IPS-15b (cell line): ENCODE results near the gene MMP24.

Experiments
- H3K27me3 ChIP-seq: one replicate; pipeline ENCODE4 v1.6.1; 2013; ENCODE audit warnings: low read length; ENCODE audit not compliant: control insufficient read depth, insufficient read depth
- H3K36me3 ChIP-seq: one replicate; pipeline ENCODE4 v1.6.1; 2013; ENCODE audit warnings: low read length; ENCODE audit not compliant: control insufficient read depth, insufficient read depth
- H3K4me1 ChIP-seq: one replicate; pipeline ENCODE4 v1.6.1; 2013; ENCODE audit warnings: mild to moderate bottlenecking, low read length; ENCODE audit not compliant: control insufficient read depth, insufficient read depth
- H3K4me3 ChIP-seq: one replicate; pipeline ENCODE4 v1.5.1; 2013; ENCODE audit warnings: low read depth, low read length
- H3K9ac ChIP-seq: one replicate; pipeline ENCODE4 v1.6.1; 2013; ENCODE audit warnings: low read depth, mild to moderate bottlenecking, low read length
- H3K9me3 ChIP-seq: one replicate; pipeline ENCODE4 v1.6.1; 2013; ENCODE audit warnings: mild to moderate bottlenecking, low read length; ENCODE audit not compliant: control insufficient read depth, insufficient read depth

The MMP24 gene

GRCh38 chr20:35285806-35286076 is 59.3 kb downstream of the MMP24 start:
- Histone ChIP-seq H3K9ac (no peak overlapping the region), H3K9me3 (no peaks in the 10 kb centered on the region)

GRCh38 chr20:35286077-35286898 is 59.8 kb downstream of the MMP24 start:
- H3K4me3 ChIP-seq: no peak overlapping the region
- H3K9me3 ChIP-seq: no peaks in the 10 kb centered on the region
- no peaks in the 10 kb centered on the region for H3K27me3 ChIP-seq
- H3K4me1 ChIP-seq: peaks cover 2% of the 10 kb centered on the region
- peaks cover 7% of the 10 kb centered on the region for H3K36me3 ChIP-seq
- H3K9ac ChIP-seq: no peak overlapping the region

More at GRCh38 chr20:35285806-35286076, 59.3 kb downstream of the MMP24 start:
- Histone ChIP-seq H3K36me3 (peaks cover 10% of the 10 kb centered on the region), H3K4me3 (peak overlapping the region; percentile 98), H3K27me3 (no peaks in the 10 kb centered on the region), H3K4me1 (peaks cover 2% of the 10 kb centered on the region)

GRCh38 chr20:35286899-35287508 is 60.5 kb downstream of the MMP24 start:
- no peak overlapping the region for H3K9ac ChIP-seq

GRCh38 chr20:35287509-35288324 is 61.2 kb downstream of the MMP24 start:
- Histone ChIP-seq H3K4me1 (peaks cover 2% of the 10 kb centered on the region), H3K9ac (no peak overlapping the region), H3K9me3 (no peaks in the 10 kb centered on the region)

More at GRCh38 chr20:35286899-35287508, 60.5 kb downstream of the MMP24 start:
- H3K36me3 ChIP-seq: peaks cover 4% of the 10 kb centered on the region
- H3K4me1 ChIP-seq: peaks cover 2% of the 10 kb centered on the region
- H3K4me3 ChIP-seq: no peak overlapping the region
- no peaks in the 10 kb centered on the region for H3K9me3 ChIP-seq
- H3K27me3 ChIP-seq: no peaks in the 10 kb centered on the region

GRCh38 chr20:35288325-35289060 is 62.0 kb downstream of the MMP24 start:
- Histone ChIP-seq H3K36me3 (no peaks in the 10 kb centered on the region), H3K9ac (no peak overlapping the region), H3K27me3 (no peaks in the 10 kb centered on the region), H3K9me3 (no peaks in the 10 kb centered on the region), H3K4me3 (no peak overlapping the region), H3K4me1 (no peaks in the 10 kb centered on the region)

More at GRCh38 chr20:35287509-35288324, 61.2 kb downstream of the MMP24 start:
- Histone ChIP-seq H3K4me3 (no peak overlapping the region), H3K36me3 (peaks cover 4% of the 10 kb centered on the region), H3K27me3 (no peaks in the 10 kb centered on the region)

- Histone ChIP-seq H3K9ac (no peak overlapping the region), H3K36me3 (no peaks in the 10 kb centered on the region), H3K9me3 (no peaks in the 10 kb centered on the region), H3K4me1 (no peaks in the 10 kb centered on the region), H3K4me3 (no peak overlapping the region), H3K27me3 (no peaks in the 10 kb centered on the region)
These were observed 63.8 kb downstream of the MMP24 start for GRCh38 chr20:35290186-35290886.

- Histone ChIP-seq H3K4me1 (no peaks in the 10 kb centered on the region), H3K27me3 (no peaks in the 10 kb centered on the region), H3K36me3 (no peaks in the 10 kb centered on the region), H3K9ac (no peak overlapping the region), H3K9me3 (no peaks in the 10 kb centered on the region), H3K4me3 (no peak overlapping the region)
These were observed 64.5 kb downstream of the MMP24 start for GRCh38 chr20:35290887-35291417.

- no peaks in the 10 kb centered on the region for H3K4me1 ChIP-seq
- no peak within 1 kb of the TSS for H3K4me3 ChIP-seq
- H3K9ac ChIP-seq: no peak within 1 kb of the TSS
- no peaks in the 10 kb centered on the region for H3K27me3 ChIP-seq
- no peaks in the 10 kb centered on the region for H3K9me3 ChIP-seq
- no peaks in the 10 kb centered on the region for H3K36me3 ChIP-seq
These were observed 65.4 kb downstream of the MMP24 start, which contains the start of gene FAM83C for GRCh38 chr20:35291654-35292503. TSS of gene FAM83C (minus strand) at chr20:35292425. CDS start at chr20:35292304, 121 bp downstream.

GRCh38 chr20:35292504-35293285 is 66.2 kb downstream of the MMP24 start:
- H3K4me1 ChIP-seq: no peaks in the 10 kb centered on the region
- no peaks in the 10 kb centered on the region for H3K27me3 ChIP-seq
- H3K9ac ChIP-seq: no peak overlapping the region
- H3K4me3 ChIP-seq: no peak overlapping the region
- no peaks in the 10 kb centered on the region for H3K9me3 ChIP-seq
- H3K36me3 ChIP-seq: no peaks in the 10 kb centered on the region
